Measurements from ENCODE around the gene C12orf56.

The C12orf56 gene

GRCh38 chr12:64427988-64428387 is 37.4 kb upstream of the C12orf56 start:
- no peak for TF ChIP-seq CTCF (IDR thresholded peaks at IDR 0.05; ENCODE audit: low read length, missing control alignments)
- H3K4me3 ChIP-seq (replicated peaks; ENCODE audit: low read depth, low read length), result no peak overlapping the region
- no peak for DNase-seq (ENCODE audit: low read depth)

- no peak overlapping the region for H3K4me3 ChIP-seq (replicated peaks; ENCODE audit: low read depth, low read length)
- no peak for TF ChIP-seq CTCF (IDR thresholded peaks at IDR 0.05; ENCODE audit: low read length, missing control alignments)
- DNase-seq (ENCODE audit: low read depth), result no peak
Measured at GRCh38 chr12:64419696-64420095, 29.1 kb upstream of the C12orf56 start.

- no peak overlapping the region for H3K4me3 ChIP-seq (replicated peaks; ENCODE audit: low read depth, low read length)
- DNase-seq (ENCODE audit: low read depth), result no peak
- no peak for TF ChIP-seq CTCF (IDR thresholded peaks at IDR 0.05; ENCODE audit: low read length, missing control alignments)
Measured at GRCh38 chr12:64418209-64418608, 27.7 kb upstream of the C12orf56 start.

GRCh38 chr12:64413884-64414283 is 23.3 kb upstream of the C12orf56 start:
- no peak for TF ChIP-seq CTCF (IDR thresholded peaks at IDR 0.05; ENCODE audit: low read length, missing control alignments)
- no peak for DNase-seq (ENCODE audit: low read depth)
- H3K4me3 ChIP-seq (replicated peaks; ENCODE audit: low read depth, low read length), result no peak overlapping the region

- no peak for TF ChIP-seq CTCF (IDR thresholded peaks at IDR 0.05; ENCODE audit: low read length, missing control alignments)
- DNase-seq (ENCODE audit: low read depth), result no peak
Measured at GRCh38 chr12:64412459-64412858, 21.9 kb upstream of the C12orf56 start.

GRCh38 chr12:64411427-64411826 is 20.9 kb upstream of the C12orf56 start:
- DNase-seq (ENCODE audit: low read depth), result no peak
- TF ChIP-seq CTCF (IDR thresholded peaks at IDR 0.05; ENCODE audit: low read length, missing control alignments), result no peak
- H3K4me3 ChIP-seq (replicated peaks; ENCODE audit: low read depth, low read length), result no peak overlapping the region

More at GRCh38 chr12:64412459-64412858, 21.9 kb upstream of the C12orf56 start:
- no peak overlapping the region for H3K4me3 ChIP-seq (replicated peaks; ENCODE audit: low read depth, low read length)

- TF ChIP-seq CTCF (IDR thresholded peaks at IDR 0.05; ENCODE audit: low read length, missing control alignments), result no peak
- no peak for DNase-seq (ENCODE audit: low read depth)
- no peak overlapping the region for H3K4me3 ChIP-seq (replicated peaks; ENCODE audit: low read depth, low read length)
Measured at GRCh38 chr12:64407342-64408223, 17.0 kb upstream of the C12orf56 start.

Measured in fibroblast of pulmonary artery (primary cell).